GM06990 (cell line): ENCODE data around the gene SMIM23.

Experiments used
- DNase-seq: peaks from one replicate; pipeline ENCODE4 v3.0.0-alpha.2; 2011; ENCODE audit not compliant: insufficient read length; ENCODE audit errors: extremely low read depth
- H3K27me3 ChIP-seq: replicated peaks from 2 replicates; pipeline ENCODE4 v1.6.0; 2011; ENCODE audit warnings: low read length; ENCODE audit not compliant: control insufficient read depth, insufficient read depth
- H3K36me3 ChIP-seq: 2 replicates; pipeline ENCODE4 v1.5.1; 2011; ENCODE audit warnings: low read length; ENCODE audit not compliant: control insufficient read depth, insufficient read depth
- H3K4me3 ChIP-seq: replicated peaks from 2 replicates; pipeline ENCODE4 v1.5.1; 2011; ENCODE audit warnings: low read depth, mild to moderate bottlenecking, control low read depth, low read length
- CTCF ChIP-seq: IDR thresholded peaks from 2 replicates; pipeline ENCODE4 v1.5.1; 2011; ENCODE audit warnings: low read length, control low read depth, mild to moderate bottlenecking, inconsistent platforms; ENCODE audit not compliant: insufficient read depth, poor library complexity, severe bottlenecking

SMIM23 gene

GRCh38 chr5:171783051-171783450, 2.6 kb upstream of the SMIM23 start:
- Histone ChIP-seq H3K27me3 (no peaks in the 10 kb centered on the region; the same call in 1 of the 2 replicates), H3K4me3 (no peak overlapping the region), H3K36me3 (no peaks in the 10 kb centered on the region)
- TF ChIP-seq CTCF: no peak
- no peak for DNase-seq

GRCh38 chr5:171789353-171789752, 3.7 kb downstream of the SMIM23 start:
- no peaks in the 10 kb centered on the region for H3K36me3 ChIP-seq
- H3K27me3 ChIP-seq: no peaks in the 10 kb centered on the region
- no peak overlapping the region for H3K4me3 ChIP-seq
- DNase-seq: no peak
- no peak for TF ChIP-seq CTCF

- Histone ChIP-seq H3K4me3 (no peak overlapping the region), H3K27me3 (no peaks in the 10 kb centered on the region), H3K36me3 (no peaks in the 10 kb centered on the region)
- no peak for TF ChIP-seq CTCF
- no peak for DNase-seq
Observed at GRCh38 chr5:171790408-171790807, 4.8 kb downstream of the SMIM23 start.

GRCh38 chr5:171794470-171794960, 8.9 kb downstream of the SMIM23 start:
- Histone ChIP-seq H3K36me3 (no peaks in the 10 kb centered on the region), H3K27me3 (no peaks in the 10 kb centered on the region; the same call in none of the 2 replicates), H3K4me3 (no peak overlapping the region)
- no peak for DNase-seq
- no peak for TF ChIP-seq CTCF

GRCh38 chr5:171795381-171795780, 9.8 kb downstream of the SMIM23 start:
- no peak for TF ChIP-seq CTCF
- Histone ChIP-seq H3K27me3 (no peaks in the 10 kb centered on the region; the same call in none of the 2 replicates), H3K4me3 (no peak overlapping the region), H3K36me3 (no peaks in the 10 kb centered on the region)
- no peak for DNase-seq

GRCh38 chr5:171796436-171796835, 10.8 kb downstream of the SMIM23 start:
- no peaks in the 10 kb centered on the region for H3K36me3 ChIP-seq
- H3K27me3 ChIP-seq: no peaks in the 10 kb centered on the region; the same call in none of the 2 replicates
- no peak overlapping the region for H3K4me3 ChIP-seq
- no peak for DNase-seq
- TF ChIP-seq CTCF: no peak
